SK-N-DZ (cell line): ENCODE data around the gene KAT8.

Experiments used
- DNase-seq: peaks from one replicate; pipeline ENCODE4 v3.0.0-alpha.2; 2015; ENCODE audit warnings: low spot score

Gene KAT8

DNA sequence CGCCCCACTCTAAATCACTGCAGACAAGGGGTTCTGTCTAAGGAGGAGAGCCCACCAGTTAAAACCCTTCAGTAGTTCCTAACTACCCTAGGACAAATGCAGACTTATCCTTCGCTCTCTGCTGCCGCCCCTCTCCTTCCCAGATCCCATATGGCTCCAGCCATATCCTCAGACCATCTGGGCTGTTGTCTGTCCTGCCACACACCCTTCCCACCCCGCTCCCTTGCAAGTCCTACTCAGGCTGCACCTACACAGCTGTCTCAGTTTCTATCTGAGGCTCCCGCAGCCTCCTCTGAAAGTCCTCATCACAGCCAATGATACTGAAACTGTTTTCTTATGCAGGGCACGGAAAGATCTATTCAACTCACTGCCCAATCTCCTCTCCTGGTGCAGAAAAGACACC is 10.0 kb upstream of the KAT8 start:
- DNase-seq = no peak

DNA sequence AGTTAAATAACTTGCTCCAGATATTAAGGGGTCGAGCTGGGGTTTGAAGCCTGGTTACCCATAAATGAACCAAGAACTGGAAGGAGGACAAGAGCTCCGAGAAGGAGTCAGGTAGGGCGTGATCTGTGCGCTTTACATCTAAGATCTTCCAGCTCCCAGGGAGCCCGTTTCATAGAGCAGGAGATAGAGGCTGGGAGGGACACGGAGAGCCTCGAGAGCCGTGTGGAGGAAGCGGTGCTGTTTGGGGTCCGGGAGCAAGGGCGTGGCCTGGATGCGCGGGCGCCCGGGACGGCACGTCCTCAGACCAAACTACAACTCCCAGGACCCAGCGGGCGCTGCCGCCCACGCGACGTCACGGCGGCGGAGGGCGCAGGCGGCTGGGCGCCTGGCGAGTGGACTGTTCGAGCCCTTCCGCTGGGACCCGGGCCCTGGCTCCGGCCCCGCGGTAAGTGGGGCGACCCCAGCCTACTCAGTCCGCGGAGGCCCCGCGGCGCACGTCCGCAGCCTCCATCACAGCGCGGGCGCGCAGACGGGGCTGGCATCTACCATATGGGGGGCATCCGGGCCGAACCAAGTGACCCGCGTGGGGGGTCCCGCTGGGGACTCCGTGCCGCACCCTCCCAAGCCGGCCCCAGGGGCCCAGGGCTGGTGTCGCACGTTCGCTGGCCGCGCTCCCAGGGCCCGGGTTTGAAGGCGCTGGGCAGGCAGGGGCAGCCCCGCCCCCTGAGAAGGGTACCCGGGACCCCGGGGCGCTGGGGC is 9.2 kb upstream of the KAT8 start, which contains the start of gene BCKDK:
BCKDK (plus strand) TSS at position 352 of the 759 bp plus-strand sequence. CDS start 838 bp downstream, outside the sequence.
- peak; percentile 81 for DNase-seq

DNA sequence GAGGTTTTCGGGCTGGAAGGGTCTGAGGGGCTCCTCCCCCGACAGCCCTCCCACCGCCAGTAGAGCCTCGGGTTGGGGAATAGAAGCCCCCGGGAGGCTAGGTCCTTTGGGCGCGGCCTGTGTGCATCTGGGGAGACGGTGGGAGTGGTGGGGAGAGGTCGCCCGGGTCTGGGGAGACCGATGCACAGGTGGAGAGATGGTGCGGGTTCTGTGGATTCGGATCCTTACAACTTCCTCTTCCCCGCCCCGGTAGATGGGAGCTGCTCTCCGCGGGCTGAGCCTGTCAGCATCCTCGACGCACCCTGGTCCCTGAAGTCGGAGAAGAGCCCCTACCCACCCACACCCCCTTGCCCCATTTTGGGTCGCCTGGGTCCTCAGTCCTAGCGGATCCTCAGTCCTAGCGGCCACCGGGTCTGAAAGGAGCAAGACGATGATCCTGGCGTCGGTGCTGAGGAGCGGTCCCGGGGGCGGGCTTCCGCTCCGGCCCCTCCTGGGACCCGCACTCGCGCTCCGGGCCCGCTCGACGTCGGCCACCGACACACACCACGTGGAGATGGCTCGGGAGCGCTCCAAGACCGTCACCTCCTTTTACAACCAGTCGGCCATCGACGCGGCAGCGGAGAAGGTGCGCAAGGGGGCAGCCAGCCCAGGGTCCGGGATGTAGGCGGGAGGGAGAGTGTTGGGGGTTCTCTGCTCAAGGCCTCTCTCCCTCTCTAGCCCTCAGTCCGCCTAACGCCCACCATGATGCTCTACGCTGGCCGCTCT is 8.5 kb upstream of the KAT8 start:
- DNase-seq = no peak

DNA sequence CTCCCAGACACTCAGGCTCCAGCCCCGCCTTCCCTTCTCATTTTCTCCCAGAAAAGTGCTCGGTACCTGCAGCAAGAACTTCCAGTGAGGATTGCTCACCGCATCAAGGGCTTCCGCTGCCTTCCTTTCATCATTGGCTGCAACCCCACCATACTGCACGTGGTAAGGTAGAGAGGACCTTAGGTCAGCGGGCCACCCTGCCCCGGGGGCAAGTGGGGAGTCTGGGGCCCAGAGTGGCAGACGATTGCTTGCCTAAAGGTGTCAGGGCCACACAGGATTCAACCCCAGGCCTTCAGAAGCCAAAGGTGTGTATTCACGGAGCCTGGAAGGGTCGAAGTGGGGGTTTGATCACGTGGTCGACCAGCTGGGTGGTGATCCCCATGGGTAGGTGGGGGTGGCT is 7.8 kb upstream of the KAT8 start:
- DNase-seq = no peak

DNA sequence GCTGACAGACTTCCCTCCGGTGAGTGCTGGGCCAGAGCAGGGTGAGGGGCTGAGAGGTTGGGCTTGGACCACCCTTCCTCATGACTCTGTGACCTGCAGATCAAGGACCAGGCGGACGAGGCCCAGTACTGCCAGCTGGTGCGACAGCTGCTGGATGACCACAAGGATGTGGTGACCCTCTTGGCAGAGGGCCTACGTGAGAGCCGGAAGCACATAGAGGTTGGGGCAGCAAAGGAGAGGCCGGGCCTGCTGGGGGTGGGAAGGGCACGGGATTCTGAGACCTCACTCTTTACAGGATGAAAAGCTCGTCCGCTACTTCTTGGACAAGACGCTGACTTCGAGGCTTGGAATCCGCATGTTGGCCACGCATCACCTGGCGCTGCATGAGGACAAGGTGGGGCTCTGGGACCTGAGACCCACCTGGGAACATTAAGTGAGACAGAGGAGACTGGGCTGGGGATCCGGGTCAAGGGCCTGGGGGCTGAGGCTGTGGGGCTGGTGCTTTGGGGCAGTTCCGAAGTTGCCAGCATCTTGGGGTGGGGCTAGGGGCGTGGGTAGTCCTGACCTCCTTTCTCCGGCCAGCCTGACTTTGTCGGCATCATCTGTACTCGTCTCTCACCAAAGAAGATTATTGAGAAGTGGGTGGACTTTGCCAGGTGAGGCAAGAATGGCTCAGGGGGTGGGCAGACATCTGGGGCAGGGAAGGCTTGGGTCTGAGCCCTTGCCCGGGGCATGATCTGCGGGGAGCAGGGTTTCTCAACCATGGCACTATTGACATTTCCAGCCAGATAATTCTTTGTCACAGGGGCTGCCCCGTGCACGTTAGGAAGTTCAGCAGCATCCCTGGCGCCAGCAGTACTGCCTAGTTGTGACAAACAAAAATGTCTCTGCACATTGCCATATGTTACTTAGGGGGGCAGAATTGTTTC is 7.1 kb upstream of the KAT8 start:
- no peak for DNase-seq

DNA sequence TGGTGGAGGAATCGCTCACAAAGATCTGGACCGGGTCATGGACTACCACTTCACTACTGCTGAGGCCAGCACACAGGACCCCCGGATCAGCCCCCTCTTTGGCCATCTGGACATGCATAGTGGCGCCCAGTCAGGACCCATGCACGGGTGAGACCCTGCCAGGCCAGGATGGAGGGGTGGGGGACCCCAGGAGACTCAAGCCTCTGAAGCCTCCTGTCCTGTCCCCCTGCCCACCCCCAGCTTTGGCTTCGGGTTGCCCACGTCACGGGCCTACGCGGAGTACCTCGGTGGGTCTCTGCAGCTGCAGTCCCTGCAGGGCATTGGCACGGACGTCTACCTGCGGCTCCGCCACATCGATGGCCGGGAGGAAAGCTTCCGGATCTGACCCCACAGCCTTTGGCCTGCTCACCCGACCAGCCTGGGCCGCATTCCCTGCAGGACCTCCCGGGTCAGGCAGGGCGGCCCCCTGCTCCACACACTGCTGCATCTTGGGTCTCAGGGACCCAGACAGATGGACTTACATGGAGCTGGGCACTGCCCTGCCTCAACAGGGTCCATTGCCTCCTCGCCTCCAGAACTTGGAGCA is 5.5 kb upstream of the KAT8 start:
- no peak for DNase-seq

DNA sequence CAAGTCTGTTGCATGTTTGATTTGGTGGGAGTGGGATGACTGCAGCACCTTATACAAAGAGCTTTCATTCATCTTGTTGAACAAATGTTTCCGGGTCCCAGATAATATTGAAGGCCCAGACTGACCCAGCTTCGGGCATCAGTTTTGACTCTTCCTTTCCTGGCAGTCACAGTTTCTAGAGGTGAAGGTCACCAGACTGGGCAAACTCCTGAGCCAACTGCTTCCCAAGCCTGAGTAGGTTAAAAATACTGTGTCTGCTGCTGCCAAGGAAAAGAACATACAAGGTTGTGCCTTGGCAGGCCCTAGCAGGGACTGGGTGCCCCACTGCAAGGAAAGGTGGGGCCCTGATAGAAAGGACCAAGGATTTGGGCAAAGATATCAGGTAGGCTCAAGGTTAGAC is 4.8 kb upstream of the KAT8 start:
- no peak for DNase-seq

DNA sequence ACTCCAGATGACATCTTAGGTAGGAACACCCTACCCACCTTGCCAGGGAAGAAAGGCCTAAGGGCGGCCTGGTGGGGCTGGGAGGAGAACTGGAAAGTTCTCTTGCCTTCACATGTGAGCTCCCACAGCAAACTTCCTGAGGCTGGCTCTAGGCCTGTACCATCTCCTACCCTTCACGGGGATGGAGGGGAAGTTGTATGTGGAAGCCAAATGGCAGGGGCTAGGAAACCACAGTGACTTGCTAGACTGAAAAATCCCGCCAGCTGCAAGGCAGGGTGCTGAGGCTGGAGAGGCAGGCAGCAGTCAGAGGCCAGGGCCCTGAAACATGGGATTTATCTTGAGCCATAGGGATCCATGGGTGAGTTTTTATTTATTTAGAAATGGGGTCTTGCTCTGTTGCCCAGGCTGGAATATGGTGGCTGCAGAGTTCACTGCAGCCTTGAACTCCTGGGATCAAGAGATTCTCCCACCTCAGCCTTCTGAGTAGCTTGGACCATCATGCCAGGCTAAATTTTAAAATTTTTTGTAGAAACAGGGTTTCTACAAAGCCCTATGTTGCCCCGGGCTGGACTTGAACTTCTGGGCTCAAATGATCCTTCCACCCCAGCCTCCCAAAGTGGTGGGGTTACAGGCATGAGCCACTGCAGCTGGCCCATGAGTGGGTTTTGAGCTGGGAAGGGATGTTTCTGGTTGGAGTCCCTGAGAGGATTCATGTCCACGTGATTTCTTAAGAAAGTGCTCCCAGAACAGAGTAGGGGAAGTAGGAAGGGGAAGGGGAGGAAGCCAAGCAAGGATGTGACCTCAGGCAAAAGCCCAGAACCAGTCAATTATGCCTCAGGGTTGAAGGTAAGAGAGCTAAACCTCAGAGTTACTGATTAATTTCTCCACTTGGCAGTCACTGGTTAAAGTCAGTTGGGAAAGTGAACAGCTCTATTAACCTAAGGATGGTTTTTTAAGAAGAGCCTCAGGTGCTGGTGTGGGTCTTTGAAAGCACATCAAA is 4.0 kb upstream of the KAT8 start:
- DNase-seq = no peak

DNA sequence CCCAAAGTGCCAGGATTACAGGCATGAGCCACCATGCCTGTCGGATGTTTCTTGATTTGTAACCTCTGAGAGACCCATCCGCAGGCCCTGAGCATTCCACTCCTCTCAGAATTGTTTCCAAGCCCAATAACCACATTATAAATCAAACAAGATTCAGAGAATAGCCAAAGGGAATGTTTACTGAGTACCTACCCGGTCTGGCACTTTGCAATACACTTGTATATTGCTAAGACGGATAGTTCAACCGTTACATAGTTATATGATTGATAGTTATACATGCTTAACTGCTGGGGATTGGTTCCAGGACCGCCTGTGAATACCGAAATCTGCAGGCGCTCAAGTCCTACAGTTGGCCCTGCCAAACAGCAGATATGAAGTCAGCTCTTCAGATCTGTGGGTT is 3.0 kb upstream of the KAT8 start:
- no peak for DNase-seq

DNA sequence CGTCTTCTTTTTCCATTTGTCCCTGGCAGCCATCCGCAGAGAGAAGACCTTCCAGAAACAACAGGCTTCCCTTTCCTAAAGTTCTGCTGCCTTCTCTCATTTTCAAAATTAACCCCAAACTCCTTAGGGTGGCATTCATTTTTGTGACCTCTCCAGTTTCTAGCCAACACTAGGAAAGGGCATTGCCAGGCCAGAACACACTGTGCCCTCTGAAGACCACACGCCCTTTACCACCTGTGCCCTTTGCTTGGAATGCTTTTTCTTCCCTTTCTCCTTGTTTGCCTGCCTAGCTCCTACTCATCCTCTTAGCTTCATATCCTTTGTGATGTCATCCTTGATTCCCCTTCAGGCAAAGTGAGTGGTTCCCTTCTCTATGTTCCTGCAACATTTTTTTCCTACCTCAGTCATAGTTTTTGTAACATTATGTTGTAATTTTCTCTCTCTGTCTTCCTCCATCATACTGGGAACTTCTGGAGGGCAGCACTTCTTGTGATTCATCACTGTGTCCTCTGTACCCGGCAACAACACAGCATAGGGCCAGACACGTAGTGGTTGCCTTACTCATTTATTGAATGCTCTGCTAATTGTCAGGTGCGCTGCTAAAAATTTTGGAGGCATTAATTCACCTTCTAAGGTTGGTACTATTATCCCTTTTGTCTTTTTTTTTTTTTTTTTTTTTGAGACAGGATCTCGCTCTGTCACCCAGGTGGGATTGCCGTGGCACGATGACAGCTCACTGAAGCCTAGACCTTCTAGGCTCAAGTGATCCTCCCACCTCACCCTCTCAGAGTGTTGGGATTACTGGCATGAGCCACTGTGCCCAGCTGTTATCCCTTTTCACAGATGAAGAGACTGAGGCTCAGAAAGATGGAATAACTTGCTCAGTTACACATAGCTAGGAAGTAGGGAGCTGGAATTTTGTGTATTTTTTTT is 1.0 kb downstream of the KAT8 start:
- DNase-seq = no peak

DNA sequence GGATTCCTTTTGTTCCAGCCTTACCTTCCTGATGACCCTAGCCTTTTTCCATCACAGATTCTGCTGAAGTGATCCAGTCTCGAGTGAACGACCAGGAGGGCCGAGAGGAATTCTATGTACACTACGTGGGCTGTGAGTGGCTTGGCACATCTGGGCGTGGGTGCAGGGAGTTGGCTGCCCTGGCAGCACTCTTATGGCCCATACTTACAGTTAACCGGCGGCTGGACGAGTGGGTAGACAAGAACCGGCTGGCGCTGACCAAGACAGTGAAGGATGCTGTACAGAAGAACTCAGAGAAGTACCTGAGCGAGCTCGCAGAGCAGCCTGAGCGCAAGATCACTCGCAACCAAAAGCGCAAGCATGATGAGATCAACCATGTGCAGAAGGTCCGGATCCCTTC is 2.7 kb downstream of the KAT8 start:
- no peak for DNase-seq

DNA sequence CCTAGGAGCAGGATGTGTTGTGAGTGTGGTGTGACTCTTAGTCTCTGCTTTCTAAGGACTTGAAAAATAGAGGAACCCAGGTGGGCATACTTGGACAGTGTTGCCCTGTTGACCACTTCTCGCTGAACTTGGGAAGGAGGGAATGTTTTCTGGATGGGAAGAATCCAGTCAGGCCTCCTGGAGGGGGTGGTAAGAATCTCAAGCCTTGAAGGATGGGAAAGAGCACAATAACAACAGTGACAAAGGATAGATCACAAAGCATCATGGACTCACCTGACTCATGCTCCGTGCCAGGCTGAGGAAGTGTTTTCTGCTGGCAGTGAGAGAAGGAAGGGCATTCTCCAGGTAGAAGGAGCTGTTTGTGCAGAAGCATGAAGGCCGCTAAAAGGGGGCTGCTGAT is 8.4 kb downstream of the KAT8 start:
- DNase-seq = no peak

DNA sequence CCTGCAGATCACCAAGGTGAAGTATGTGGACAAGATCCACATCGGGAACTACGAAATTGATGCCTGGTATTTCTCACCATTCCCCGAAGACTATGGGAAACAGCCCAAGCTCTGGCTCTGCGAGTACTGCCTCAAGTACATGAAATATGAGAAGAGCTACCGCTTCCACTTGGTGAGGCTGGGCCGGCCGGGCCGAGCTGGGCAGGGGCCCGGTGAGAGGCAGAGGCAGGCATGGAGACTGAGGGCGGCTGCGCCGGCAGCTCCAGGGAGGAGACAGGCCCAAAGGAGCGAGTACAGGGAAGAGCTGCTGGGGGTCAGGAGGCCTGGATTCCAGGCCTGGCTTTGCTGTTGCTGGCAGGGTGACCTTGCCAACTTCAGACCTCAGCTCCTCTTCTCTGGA is 9.7 kb downstream of the KAT8 start:
- no peak for DNase-seq

DNA sequence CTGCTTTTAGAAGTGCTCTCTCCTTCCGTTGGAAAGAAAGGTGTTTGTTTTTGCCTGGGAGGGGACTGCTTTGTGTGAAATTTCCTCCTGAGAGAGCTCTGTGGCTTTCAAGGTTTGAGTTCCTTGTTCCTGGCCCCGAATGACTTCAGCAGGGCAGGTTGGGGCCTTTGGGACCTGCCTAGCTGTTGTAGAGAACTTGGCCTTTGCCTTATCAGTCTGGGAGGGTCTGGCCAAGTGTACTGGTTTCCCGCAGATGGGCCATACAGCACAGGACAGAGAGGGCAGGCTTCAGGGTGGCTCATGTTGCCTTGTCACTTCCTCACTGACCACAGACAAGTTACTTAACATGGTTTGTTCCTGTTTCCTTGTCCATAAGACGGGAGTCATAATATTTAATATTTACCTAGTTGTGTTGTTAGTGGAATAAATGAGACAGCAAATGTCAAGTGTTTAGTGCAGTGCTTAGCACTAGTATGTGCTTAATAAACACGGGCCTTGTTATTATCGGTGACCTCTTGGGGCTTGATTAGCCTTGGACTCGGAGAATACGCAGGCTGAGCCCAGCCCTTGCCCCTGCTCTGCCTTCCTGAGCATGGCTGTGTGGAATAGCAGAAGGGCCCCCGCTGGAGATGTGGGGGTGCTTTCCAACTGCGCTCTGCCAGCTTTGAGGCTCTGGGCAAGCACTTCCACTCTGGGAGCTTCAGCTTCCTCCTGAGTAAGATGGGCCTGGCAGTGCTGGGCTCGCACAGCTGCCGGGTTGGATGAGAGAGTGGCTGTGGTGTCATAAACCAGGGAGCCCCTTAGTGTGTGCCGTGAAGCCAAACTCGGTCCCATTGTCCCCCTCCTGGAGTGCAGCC is 11.5 kb downstream of the KAT8 start:
- no peak for DNase-seq

DNA sequence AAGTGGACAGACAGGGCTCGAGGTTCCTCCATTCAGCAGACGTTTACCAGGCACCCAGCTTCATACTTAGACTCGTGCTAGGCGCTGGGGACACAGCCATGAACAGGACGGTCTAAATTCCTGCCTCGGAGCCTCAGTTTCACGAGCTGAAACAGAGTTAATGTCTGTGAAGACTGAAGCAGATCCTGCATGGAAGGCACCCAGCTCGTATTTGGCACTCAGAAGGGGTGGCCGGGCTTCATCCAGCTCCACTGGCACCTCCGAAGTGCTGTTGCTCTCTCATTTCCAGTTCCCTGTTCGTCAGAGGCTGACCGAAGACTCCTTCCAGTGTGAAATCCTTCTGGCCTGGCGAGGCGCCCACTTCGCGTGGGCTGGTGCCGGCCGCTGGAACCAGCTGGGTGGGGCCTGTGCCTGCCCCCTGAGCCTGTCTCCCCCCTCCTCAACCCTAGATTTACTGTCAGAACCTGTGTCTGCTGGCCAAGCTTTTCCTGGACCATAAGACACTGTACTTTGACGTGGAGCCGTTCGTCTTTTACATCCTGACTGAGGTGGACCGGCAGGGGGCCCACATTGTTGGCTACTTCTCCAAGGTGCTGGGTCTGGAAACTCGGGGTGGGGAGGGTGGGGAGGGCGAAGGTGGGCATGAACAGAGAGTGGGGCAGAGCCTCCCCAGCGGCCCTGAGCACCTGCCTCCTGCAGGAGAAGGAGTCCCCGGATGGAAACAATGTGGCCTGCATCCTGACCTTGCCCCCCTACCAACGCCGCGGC is 12.3 kb downstream of the KAT8 start:
- DNase-seq = no peak

DNA sequence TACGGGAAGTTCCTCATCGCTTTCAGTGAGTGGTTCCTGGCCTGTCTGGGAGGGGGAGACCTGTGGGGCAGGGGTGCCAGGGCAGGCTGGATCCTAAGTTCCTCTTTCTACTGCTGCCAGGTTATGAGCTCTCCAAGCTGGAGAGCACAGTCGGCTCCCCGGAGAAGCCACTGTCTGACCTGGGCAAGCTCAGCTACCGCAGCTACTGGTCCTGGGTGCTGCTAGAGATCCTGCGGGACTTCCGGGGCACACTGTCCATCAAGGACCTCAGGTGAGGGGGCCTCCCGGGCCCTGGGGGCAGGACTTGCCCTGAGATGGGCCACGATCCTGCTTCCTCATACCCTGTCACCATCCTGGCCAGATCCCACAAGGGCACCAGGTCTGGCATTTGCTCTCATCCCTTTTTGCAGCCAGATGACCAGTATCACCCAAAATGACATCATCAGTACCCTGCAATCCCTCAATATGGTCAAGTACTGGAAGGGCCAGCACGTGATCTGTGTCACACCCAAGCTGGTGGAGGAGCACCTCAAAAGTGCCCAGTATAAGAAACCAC is 12.9 kb downstream of the KAT8 start:
- no peak for DNase-seq

DNA sequence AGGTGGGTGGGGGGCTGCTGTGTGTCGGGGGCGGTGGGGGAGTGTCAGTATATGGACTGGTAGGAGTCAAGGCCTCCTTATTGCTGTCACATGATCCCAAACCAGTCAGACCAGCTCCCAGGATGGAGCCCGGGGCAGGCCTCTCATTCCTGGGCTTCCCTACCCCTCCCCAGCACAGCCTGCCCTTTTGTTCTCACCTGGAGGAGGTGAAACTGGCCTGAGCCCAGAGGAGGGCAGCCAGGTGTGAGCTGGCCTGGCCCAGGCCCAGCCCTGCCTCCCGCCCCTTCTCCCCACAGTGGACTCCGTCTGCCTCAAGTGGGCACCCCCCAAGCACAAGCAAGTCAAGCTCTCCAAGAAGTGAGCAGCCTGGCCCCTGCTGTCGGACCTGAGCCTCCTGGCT is 13.4 kb downstream of the KAT8 start:
- DNase-seq = no peak
